Fibroblast of lung (primary cell): Measurements from ENCODE around the gene ELFN2. TPM values are rescaled to one million over a fixed set of nuclear protein-coding genes. Genes with fewer than 3 reads are reported as not detected.

ENCODE experiments used
- DNase-seq, 2 donors: peaks; one replicate each; pipeline versions ENCODE4 v3.0.0 to v3.0.0-alpha.2; 2010; ENCODE audit warnings: low read depth in 2 of 2
- H2AFZ ChIP-seq: 2 replicates; pipeline ENCODE4 v1.5.1; 2012; ENCODE audit warnings: low read length, control low read depth, inconsistent platforms
- H3K27ac ChIP-seq: 2 replicates; pipeline ENCODE4 v1.5.1; 2011; ENCODE audit warnings: low read length, control low read depth; ENCODE audit not compliant: insufficient read depth
- H3K27me3 ChIP-seq: 2 replicates; pipeline ENCODE4 v1.5.1; 2011; ENCODE audit warnings: mild to moderate bottlenecking, low read length; ENCODE audit not compliant: control insufficient read depth, insufficient read depth
- H3K36me3 ChIP-seq: 2 replicates; pipeline ENCODE4 v1.5.1; 2011; ENCODE audit warnings: low read length; ENCODE audit not compliant: control insufficient read depth, insufficient read depth
- H3K4me1 ChIP-seq: 2 replicates; pipeline ENCODE4 v1.5.1; 2011; ENCODE audit warnings: low read length; ENCODE audit not compliant: control insufficient read depth, insufficient read depth; ENCODE audit errors: extremely low read depth
- H3K4me2 ChIP-seq: 2 replicates; pipeline ENCODE4 v1.5.1; 2011; ENCODE audit warnings: low read length, control low read depth; ENCODE audit not compliant: insufficient read depth; ENCODE audit errors: extremely low read depth
- H3K4me3 ChIP-seq, 4 experiments: fragments of 200-600 bp in 1 of 4; sonication (generic) in 1 of 4; replicated peaks in 1 of 4; 2 replicates each; pipeline ENCODE4 v1.5.1; 2011 to 2016; ENCODE audit warnings: low read length in 4 of 4, low read depth in 3 of 4, mild to moderate bottlenecking in 3 of 4, control low read depth in 2 of 4, inconsistent platforms in 1 of 4, mixed read lengths in 1 of 4; ENCODE audit not compliant: insufficient read depth in 1 of 4; ENCODE audit errors: control extremely low read depth in 1 of 4
- H3K79me2 ChIP-seq: 2 replicates; pipeline ENCODE4 v1.5.1; 2012; ENCODE audit warnings: mild to moderate bottlenecking, low read length, inconsistent platforms; ENCODE audit not compliant: control insufficient read depth, insufficient read depth
- H3K9ac ChIP-seq: 2 replicates; pipeline ENCODE4 v1.5.1; 2011; ENCODE audit warnings: mild to moderate bottlenecking, low read length, control low read depth; ENCODE audit not compliant: insufficient read depth
- H3K9me3 ChIP-seq: 2 replicates; pipeline ENCODE4 v1.5.1; 2012; ENCODE audit warnings: low read depth, low read length; ENCODE audit not compliant: control insufficient read depth, insufficient read depth
- H4K20me1 ChIP-seq: 2 replicates; pipeline ENCODE4 v1.5.1; 2011; ENCODE audit warnings: low read length; ENCODE audit not compliant: control insufficient read depth, insufficient read depth; ENCODE audit errors: extremely low read depth
- EZH2 ChIP-seq: IDR thresholded peaks from 2 replicates; pipeline ENCODE4 v1.5.1; 2012; ENCODE audit warnings: low read length, control low read depth, mild to moderate bottlenecking; ENCODE audit errors: missing control alignments
- polyA plus RNA-seq, 2 donors: library from polyadenylated mRNA; depleted of rRNA in 1 of 2; stranded (reverse) in 1 of 2; unstranded in 1 of 2; fragments of >200 nt; gene quantifications; 2 replicates each; pipeline ENCODE4 v1.2.1, GENCODE V29; 2011 to 2012; ENCODE audit warnings: missing spikeins in 1 of 2
- total RNA-seq: library from RNA; depleted of rRNA; stranded (reverse); fragments of >200 nt; gene quantifications from 2 replicates; pipeline ENCODE4 v1.2.1, GENCODE V29; 2014
- TF ChIP-seq, protein P1 (sequence below), 2 donors: IDR thresholded peaks in 1 of 2; conservative IDR thresholded peaks in 1 of 2; 1 replicate in 1 of 2; 2 replicates in 1 of 2; pipeline ENCODE4 v1.5.1; 2011 to 2012; ENCODE audit warnings: low read length in 2 of 2, control low read depth in 1 of 2, inconsistent platforms in 1 of 2, low read depth in 1 of 2, mild to moderate bottlenecking in 1 of 2

The ELFN2 gene
- total and polyA plus RNA-seq, 2 donors (not counting 1 experiment from before 2014, with no cell fraction given), result under 0.01 to 0.02 TPM

DNA sequence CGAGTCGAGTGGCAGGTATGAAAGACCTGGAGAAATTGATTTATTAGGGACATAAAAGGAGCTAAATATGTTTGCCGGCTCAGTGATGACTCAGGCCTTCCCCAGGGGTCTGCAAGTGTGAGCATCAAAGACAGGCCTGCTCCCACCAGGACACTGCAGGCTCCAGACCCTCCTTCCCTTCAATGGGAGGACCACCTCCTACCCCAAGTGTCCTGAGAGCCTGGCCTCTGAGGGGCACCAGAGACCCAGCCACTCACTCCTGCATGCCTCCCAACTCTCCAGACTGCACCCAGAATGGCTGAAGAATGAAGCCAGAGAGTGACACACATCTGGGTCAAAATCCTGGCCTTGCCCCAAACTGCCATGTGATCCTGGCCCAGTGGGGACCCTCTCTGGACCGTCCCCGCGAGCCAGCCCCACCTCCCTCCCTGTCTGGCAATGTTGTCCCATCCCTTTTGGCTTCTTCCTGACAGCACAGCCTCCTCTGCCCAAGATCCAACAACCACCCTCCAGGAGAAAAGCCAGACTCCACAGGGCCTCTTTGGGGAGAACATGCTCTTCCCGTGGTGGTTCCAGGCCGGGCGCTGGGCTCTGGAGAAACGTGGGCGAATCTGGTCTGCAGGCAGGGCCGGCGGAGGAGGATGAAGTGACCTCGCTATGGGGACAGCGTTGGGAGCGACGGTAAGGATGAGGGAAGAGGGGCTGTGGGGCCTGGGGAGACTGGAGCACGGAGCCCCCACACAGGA, 108.7 kb downstream of the ELFN2 start:
- TF ChIP-seq EZH2, result no peak
- TF ChIP-seq, protein P1, sequence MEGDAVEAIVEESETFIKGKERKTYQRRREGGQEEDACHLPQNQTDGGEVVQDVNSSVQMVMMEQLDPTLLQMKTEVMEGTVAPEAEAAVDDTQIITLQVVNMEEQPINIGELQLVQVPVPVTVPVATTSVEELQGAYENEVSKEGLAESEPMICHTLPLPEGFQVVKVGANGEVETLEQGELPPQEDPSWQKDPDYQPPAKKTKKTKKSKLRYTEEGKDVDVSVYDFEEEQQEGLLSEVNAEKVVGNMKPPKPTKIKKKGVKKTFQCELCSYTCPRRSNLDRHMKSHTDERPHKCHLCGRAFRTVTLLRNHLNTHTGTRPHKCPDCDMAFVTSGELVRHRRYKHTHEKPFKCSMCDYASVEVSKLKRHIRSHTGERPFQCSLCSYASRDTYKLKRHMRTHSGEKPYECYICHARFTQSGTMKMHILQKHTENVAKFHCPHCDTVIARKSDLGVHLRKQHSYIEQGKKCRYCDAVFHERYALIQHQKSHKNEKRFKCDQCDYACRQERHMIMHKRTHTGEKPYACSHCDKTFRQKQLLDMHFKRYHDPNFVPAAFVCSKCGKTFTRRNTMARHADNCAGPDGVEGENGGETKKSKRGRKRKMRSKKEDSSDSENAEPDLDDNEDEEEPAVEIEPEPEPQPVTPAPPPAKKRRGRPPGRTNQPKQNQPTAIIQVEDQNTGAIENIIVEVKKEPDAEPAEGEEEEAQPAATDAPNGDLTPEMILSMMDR (conservative IDR thresholded peaks at IDR 0.05 in 1 of 2, IDR thresholded peaks at IDR 0.05 in 1 of 2; ENCODE audit: low read depth in 1 of 2, low read length in 2 of 2), result peak in 1 of 2 donors; percentile 13
- no peak overlapping the region for H3K4me3 ChIP-seq
- no peaks in the 10 kb centered on the region for H3K79me2 ChIP-seq
- no peaks in the 10 kb centered on the region for H4K20me1 ChIP-seq
- peaks cover 7% of the 10 kb centered on the region for H3K27me3 ChIP-seq
- no peak overlapping the region for H3K9ac ChIP-seq
- no peak overlapping the region for H2AFZ ChIP-seq
- no peak overlapping the region for H3K4me2 ChIP-seq
- H3K27ac ChIP-seq, result no peak overlapping the region
- H3K9me3 ChIP-seq, result no peaks in the 10 kb centered on the region
- H3K36me3 ChIP-seq, result no peaks in the 10 kb centered on the region
- no peak for DNase-seq
- H3K4me1 ChIP-seq, result peaks cover 2% of the 10 kb centered on the region

Other genes starting within 250 kb of the ELFN2 start
- 3.5 and 4.6 TPM in 2 replicates for gene C1QTNF6, start 239.2 kb downstream of the ELFN2 start, total RNA-seq
- 3.0 and 7.4 TPM in 2 replicates for gene C1QTNF6, start 239.2 kb downstream of the ELFN2 start, polyA plus RNA-seq
- gene SSTR3, start 215.0 kb downstream of the ELFN2 start, total RNA-seq, result not detected in 2 replicates
- not detected in 2 replicates for gene SSTR3, start 215.0 kb downstream of the ELFN2 start, polyA plus RNA-seq
- 1.5 and 2.1 TPM in 2 replicates for gene RAC2, start 183.2 kb downstream of the ELFN2 start, total RNA-seq
- gene RAC2, start 183.2 kb downstream of the ELFN2 start, polyA plus RNA-seq, result 10.5 and 10.9 TPM in 2 replicates
- gene CYTH4, start 145.0 kb downstream of the ELFN2 start, total RNA-seq, result under 0.01 and 0.26 TPM in 2 replicates
- gene CYTH4, start 145.0 kb downstream of the ELFN2 start, polyA plus RNA-seq, result 0.12 TPM in 1 of 2 replicates, not detected in the other
- under 0.01 TPM in 1 of 2 replicates, not detected in the other for gene MFNG, start 58.9 kb upstream of the ELFN2 start, total RNA-seq
- 0.15 TPM in 1 of 2 replicates, not detected in the other for gene MFNG, start 58.9 kb upstream of the ELFN2 start, polyA plus RNA-seq
- 1.3 and 2.3 TPM in 2 replicates for gene CARD10, start 91.9 kb upstream of the ELFN2 start, total RNA-seq
- gene CARD10, start 91.9 kb upstream of the ELFN2 start, polyA plus RNA-seq, result 1.6 and 2.7 TPM in 2 replicates
- gene CDC42EP1, start 133.0 kb upstream of the ELFN2 start, total RNA-seq, result 11.8 and 17.2 TPM in 2 replicates
- gene CDC42EP1, start 133.0 kb upstream of the ELFN2 start, polyA plus RNA-seq, result 10.4 and 10.6 TPM in 2 replicates
- not detected in 2 replicates for gene LGALS2, start 152.6 kb upstream of the ELFN2 start, total RNA-seq
- 0.19 TPM in 1 of 2 replicates, not detected in the other for gene LGALS2, start 152.6 kb upstream of the ELFN2 start, polyA plus RNA-seq
- gene GGA1, start 181.4 kb upstream of the ELFN2 start, total RNA-seq, result 24.7 and 27.9 TPM in 2 replicates
- gene GGA1, start 181.4 kb upstream of the ELFN2 start, polyA plus RNA-seq, result 18.0 and 23.1 TPM in 2 replicates
- 3.1 and 6.2 TPM in 2 replicates for gene SH3BP1, start 212.2 kb upstream of the ELFN2 start, total RNA-seq
- gene SH3BP1, start 212.2 kb upstream of the ELFN2 start, polyA plus RNA-seq, result 2.9 and 5.5 TPM in 2 replicates
- 4.0 and 5.1 TPM in 2 replicates for gene PDXP, start 231.2 kb upstream of the ELFN2 start, total RNA-seq
- gene PDXP, start 231.2 kb upstream of the ELFN2 start, polyA plus RNA-seq, result 7.9 and 14.7 TPM in 2 replicates
- gene LGALS1, start 248.2 kb upstream of the ELFN2 start, total RNA-seq, result 6,362 and 11,230 TPM in 2 replicates
- 5,090 and 5,801 TPM in 2 replicates for gene LGALS1, start 248.2 kb upstream of the ELFN2 start, polyA plus RNA-seq